Measurements from ENCODE around the gene KLRK1.

DNA sequence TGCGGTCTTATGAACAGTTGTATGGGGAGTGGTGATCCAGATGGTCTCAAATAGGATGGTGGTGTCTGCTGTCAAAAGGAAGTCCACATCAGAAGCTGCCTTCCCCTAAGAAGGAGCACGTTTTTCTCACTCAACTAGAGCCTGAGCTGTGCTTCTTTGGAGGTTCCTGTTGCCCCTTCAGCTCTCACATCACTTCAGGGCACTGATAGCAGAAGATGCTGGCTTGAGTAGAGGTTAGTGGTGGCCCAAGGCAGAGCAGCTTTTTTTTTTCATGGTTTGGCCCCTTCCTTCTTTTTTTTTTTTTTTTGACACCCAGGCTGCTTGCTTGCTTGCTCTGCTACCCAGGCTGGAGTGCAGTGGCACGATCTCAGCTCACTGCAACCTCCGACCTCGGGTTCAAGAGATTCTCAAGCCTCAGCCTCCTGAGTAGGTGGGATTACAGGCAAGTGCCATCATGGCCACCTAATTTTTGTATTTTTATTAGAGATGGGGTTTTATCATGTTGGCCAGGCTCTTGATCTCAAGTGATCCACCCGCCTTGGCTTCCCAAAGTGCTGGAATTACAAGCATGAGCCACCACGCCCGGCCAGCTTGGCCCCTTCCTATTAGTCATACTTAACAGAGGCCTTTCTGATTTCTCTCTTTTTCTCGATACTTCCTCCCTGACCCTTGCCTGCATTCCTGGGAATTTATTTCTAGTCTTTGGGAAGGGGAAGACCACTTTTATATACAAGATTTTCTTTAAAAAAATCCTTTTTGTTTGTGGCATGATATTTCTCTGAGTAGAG, 50.6 kb downstream of the KLRK1 start:
- TF ChIP-seq EZH2phosphoT487 (IDR thresholded peaks at IDR 0.05; ENCODE audit: borderline replicate concordance, low read depth) (no peak), JUND (IDR thresholded peaks at IDR 0.05) (no peak), POLR2AphosphoS5 (IDR thresholded peaks at IDR 0.05; ENCODE audit: low read depth, low read length) (no peak), RAD21 (IDR thresholded peaks at IDR 0.05; ENCODE audit: low read length) (no peak), NFIC (IDR thresholded peaks at IDR 0.05; ENCODE audit: borderline replicate concordance) (no peak), YY1 (IDR thresholded peaks at IDR 0.05; ENCODE audit: low read depth) (no peak), TCF12 (IDR thresholded peaks at IDR 0.05) (no peak), CHD2 (IDR thresholded peaks at IDR 0.05; ENCODE audit: low read length, partially characterized antibody) (no peak), ELF1 (IDR thresholded peaks at IDR 0.05) (no peak)
- TF ChIP-seq, protein P1, sequence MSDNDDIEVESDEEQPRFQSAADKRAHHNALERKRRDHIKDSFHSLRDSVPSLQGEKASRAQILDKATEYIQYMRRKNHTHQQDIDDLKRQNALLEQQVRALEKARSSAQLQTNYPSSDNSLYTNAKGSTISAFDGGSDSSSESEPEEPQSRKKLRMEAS (IDR thresholded peaks at IDR 0.05; ENCODE audit: low read depth): no peak
- TF ChIP-seq, protein P2, sequence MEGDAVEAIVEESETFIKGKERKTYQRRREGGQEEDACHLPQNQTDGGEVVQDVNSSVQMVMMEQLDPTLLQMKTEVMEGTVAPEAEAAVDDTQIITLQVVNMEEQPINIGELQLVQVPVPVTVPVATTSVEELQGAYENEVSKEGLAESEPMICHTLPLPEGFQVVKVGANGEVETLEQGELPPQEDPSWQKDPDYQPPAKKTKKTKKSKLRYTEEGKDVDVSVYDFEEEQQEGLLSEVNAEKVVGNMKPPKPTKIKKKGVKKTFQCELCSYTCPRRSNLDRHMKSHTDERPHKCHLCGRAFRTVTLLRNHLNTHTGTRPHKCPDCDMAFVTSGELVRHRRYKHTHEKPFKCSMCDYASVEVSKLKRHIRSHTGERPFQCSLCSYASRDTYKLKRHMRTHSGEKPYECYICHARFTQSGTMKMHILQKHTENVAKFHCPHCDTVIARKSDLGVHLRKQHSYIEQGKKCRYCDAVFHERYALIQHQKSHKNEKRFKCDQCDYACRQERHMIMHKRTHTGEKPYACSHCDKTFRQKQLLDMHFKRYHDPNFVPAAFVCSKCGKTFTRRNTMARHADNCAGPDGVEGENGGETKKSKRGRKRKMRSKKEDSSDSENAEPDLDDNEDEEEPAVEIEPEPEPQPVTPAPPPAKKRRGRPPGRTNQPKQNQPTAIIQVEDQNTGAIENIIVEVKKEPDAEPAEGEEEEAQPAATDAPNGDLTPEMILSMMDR (IDR thresholded peaks at IDR 0.05): no peak
- TF ChIP-seq, protein P3, sequence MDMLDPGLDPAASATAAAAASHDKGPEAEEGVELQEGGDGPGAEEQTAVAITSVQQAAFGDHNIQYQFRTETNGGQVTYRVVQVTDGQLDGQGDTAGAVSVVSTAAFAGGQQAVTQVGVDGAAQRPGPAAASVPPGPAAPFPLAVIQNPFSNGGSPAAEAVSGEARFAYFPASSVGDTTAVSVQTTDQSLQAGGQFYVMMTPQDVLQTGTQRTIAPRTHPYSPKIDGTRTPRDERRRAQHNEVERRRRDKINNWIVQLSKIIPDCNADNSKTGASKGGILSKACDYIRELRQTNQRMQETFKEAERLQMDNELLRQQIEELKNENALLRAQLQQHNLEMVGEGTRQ (IDR thresholded peaks at IDR 0.05; ENCODE audit: borderline replicate concordance, low read depth, low read length): no peak
- TF ChIP-seq, protein P4, sequence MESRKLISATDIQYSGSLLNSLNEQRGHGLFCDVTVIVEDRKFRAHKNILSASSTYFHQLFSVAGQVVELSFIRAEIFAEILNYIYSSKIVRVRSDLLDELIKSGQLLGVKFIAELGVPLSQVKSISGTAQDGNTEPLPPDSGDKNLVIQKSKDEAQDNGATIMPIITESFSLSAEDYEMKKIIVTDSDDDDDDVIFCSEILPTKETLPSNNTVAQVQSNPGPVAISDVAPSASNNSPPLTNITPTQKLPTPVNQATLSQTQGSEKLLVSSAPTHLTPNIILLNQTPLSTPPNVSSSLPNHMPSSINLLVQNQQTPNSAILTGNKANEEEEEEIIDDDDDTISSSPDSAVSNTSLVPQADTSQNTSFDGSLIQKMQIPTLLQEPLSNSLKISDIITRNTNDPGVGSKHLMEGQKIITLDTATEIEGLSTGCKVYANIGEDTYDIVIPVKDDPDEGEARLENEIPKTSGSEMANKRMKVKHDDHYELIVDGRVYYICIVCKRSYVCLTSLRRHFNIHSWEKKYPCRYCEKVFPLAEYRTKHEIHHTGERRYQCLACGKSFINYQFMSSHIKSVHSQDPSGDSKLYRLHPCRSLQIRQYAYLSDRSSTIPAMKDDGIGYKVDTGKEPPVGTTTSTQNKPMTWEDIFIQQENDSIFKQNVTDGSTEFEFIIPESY (IDR thresholded peaks at IDR 0.05; ENCODE audit: borderline replicate concordance, low read depth): no peak
- TF ChIP-seq, protein P5, sequence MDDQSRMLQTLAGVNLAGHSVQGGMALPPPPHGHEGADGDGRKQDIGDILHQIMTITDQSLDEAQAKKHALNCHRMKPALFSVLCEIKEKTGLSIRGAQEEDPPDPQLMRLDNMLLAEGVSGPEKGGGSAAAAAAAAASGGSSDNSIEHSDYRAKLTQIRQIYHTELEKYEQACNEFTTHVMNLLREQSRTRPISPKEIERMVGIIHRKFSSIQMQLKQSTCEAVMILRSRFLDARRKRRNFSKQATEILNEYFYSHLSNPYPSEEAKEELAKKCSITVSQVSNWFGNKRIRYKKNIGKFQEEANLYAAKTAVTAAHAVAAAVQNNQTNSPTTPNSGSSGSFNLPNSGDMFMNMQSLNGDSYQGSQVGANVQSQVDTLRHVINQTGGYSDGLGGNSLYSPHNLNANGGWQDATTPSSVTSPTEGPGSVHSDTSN (IDR thresholded peaks at IDR 0.05): no peak

All from SK-N-SH (cell line).